ENCODE measurements around the gene MATCAP1. TPM values are rescaled to one million over a fixed set of nuclear protein-coding genes. Genes with fewer than 3 reads are reported as not detected.

MATCAP1 gene
- total RNA-seq, 8 experiments from 2014 or later = 13.9 to 93.4 (median 55.0) TPM

DNA sequence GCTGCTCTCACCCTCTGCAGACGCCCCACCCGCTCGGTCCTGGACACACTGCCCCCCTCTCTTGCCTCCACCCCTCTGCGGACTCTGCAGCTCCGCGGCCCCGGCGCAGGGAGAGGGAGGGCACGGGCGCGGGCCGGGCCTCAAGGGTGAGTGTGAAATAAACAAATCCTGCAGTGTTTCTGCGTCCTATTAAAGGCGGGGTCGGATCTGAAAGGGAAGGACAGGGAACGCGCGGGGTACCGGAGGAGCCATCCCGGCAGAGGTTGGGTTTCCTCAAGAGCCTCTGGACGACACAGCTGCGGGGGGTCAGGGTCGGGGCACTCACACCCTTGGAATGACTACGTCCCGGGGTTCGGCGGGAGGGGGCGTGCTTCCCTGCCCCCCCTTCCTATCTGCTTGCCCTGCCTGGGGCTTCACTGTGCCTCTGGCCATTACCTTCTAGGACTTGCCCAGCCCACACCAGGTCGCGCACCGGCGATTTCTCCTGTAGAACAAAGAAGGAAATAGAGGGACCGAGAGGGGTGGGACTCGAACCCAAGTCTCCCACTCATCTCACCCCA, 19.7 kb downstream of the MATCAP1 start:
- ATAC-seq (replicated peaks in 6 of 8) = peak in 7 of 8 experiments; percentile 0 to 62 (median 57)

DNA sequence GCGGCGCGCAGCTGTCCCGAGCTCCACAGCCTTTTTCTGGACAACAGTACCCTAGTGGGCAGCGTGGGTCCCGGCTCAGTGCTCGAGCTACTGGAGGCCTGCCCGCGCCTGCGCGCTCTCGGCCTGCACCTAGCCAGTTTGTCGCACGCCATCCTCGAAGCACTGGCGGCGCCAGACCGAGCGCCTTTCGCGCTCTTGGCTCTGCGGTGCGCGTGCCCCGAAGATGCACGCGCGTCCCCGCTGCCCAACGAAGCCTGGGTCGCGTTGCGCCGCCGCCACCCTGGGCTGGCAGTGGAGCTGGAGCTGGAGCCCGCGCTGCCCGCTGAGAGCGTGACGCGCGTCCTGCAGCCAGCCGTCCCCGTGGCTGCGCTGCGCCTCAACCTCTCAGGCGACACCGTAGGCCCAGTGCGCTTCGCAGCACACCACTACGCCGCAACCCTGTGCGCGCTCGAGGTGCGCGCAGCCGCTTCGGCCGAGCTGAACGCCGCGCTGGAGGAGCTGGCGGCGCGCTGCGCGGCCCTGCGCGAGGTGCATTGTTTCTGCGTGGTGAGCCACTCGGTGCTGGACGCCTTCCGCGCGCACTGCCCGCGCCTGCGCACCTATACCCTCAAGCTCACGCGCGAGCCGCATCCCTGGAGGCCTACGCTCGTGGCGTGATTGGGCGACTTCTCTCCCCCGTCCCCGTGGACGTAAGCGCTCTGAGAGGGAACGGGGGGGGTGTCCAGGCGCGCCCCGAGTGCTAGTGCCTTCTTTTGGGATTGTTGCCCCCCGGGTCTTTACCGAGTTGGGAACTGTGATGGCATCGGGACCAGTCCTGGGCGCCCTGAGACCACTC, 20.4 kb downstream of the MATCAP1 start:
- Histone ChIP-seq H3K4me3 (peak overlapping the region; percentile 35 to 47 (median 37)), H3K27ac (peak overlapping the region; percentile 81 to 88), H3K4me1 (replicated peaks in 1 of 2) (peaks cover 5 to 27% of the 10 kb centered on the region in 2 donors)
- 0 to 20% (median 3%) methylated on average over 1 to 24 of the region's 99 CpGs; no CpG with 5 or more reads in 5 of the 10 experiments for WGBS, 10 experiments
- in situ Hi-C loops (cut with MboI; ENCODE audit: low pct_unique_long_range_greater_than_20kb in 2 of 9, low sequenced_read_pairs in 9 of 9, unreplicated experiment in 9 of 9) = loop anchor here in 8 of 9 experiments (25.0 kb wide), 2 partner anchors 176 to 201 kb away; partner anchors contain the start of genes CES3 (in 7 of the 8) and CES4A (in 1 of the 8)
- ATAC-seq (replicated peaks in 6 of 8) = peak in 5 of 8 experiments; percentile 76 to 83 (median 78)

More for the DNA sequence above, 19.7 kb downstream of the MATCAP1 start:
- peaks cover 7 to 28% of the 10 kb centered on the region in 2 donors for H3K4me1 ChIP-seq (replicated peaks in 1 of 2)
- WGBS, 10 experiments = 4% methylated on average over 4 of the region's 34 CpGs; no CpG with 5 or more reads in 9 of the 10 experiments
- peak overlapping the region; percentile 81 to 88 for H3K27ac ChIP-seq
- in situ Hi-C loops (cut with MboI; ENCODE audit: low pct_unique_long_range_greater_than_20kb in 2 of 9, low sequenced_read_pairs in 9 of 9, unreplicated experiment in 9 of 9) = loop anchor here in 8 of 9 experiments (25.0 kb wide), 2 partner anchors 177 to 202 kb away; partner anchors contain the start of genes CES3 (in 7 of the 8) and CES4A (in 1 of the 8)
- peak overlapping the region; percentile 35 to 47 (median 37) for H3K4me3 ChIP-seq

DNA sequence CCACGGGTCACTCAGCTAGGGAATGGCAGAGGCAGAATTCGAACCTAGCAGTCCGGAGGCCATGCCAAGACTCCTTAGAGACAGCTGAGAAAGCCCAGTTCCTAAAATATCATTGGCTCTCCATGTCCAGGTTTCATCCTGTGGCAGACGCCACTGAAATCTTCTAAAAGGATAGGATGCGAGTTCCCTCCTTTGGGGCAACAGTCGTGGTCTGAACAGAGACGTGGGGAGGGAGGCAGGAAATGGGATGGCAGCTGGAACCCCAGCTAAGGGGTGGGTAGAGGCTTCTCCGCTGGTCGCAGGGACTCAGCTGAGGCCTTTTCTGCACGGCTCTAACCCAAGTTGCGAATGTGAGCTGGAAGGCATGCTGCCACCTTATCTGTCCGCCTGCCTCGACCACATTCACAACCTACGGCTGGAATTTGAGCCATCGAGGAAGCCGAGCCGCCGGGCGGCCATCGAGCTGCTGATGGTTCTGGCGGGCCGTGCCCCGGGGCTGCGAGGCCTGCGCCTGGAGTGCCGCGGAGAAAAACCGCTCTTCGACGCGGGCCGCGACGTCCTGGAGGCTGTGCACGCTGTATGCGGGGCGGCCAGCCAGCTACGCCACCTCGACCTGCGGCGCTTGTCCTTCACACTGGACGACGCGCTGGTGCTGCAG, 21.1 kb downstream of the MATCAP1 start:
- 0 to 100% (median 23%) methylated on average over 1 to 11 of the region's 44 CpGs; no CpG with 5 or more reads in 1 of the 10 experiments for WGBS, 10 experiments
- peaks cover 5 to 27% of the 10 kb centered on the region in 2 donors for H3K4me1 ChIP-seq (replicated peaks in 1 of 2)
- in situ Hi-C loops (cut with MboI; ENCODE audit: low pct_unique_long_range_greater_than_20kb in 2 of 9, low sequenced_read_pairs in 9 of 9, unreplicated experiment in 9 of 9) = loop anchor here in 8 of 9 experiments (25.0 kb wide), 2 partner anchors 175 to 200 kb away; partner anchors contain the start of genes CES3 (in 7 of the 8) and CES4A (in 1 of the 8)
- H3K4me3 ChIP-seq = peak overlapping the region; percentile 35 to 47 (median 37)
- no peak for ATAC-seq (replicated peaks in 6 of 8)
- H3K27ac ChIP-seq = peak overlapping the region; percentile 81 to 88

DNA sequence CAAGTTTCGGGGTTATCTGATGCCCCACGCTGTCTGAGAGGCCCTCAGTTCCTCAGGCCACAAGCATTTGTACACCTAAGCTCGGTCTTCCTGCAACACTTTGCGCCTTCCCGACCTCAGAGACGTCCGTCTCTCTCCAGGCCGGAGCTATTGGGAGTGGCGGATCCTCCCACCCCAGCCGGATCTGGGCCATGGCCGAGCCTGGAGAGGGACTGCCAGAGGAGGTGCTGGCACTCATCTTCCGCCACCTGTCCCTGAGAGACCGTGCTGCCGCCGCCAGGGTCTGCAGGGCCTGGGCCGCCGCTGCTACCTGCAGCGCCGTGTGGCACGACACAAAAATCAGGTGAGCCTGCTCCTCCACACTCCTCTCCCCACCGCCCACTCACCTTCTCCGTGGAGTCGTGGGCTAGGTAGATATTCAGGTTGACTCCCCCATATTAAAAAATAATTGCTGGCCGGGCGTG, 22.1 kb downstream of the MATCAP1 start:
- Histone ChIP-seq H3K4me1 (replicated peaks in 1 of 2) (peaks cover 5 to 27% of the 10 kb centered on the region in 2 donors), H3K27ac (no peak overlapping the region), H3K4me3 (no peak overlapping the region)
- ATAC-seq (replicated peaks in 6 of 8) = no peak
- in situ Hi-C loops (cut with MboI; ENCODE audit: low pct_unique_long_range_greater_than_20kb in 2 of 9, low sequenced_read_pairs in 9 of 9, unreplicated experiment in 9 of 9) = loop anchor here in 8 of 9 experiments (25.0 kb wide), 2 partner anchors 174 to 199 kb away; partner anchors contain the start of genes CES3 (in 7 of the 8) and CES4A (in 1 of the 8)
- 0 to 67% (median 30%) methylated on average over 1 to 16 of the region's 25 CpGs; no CpG with 5 or more reads in 3 of the 10 experiments for WGBS, 10 experiments

DNA sequence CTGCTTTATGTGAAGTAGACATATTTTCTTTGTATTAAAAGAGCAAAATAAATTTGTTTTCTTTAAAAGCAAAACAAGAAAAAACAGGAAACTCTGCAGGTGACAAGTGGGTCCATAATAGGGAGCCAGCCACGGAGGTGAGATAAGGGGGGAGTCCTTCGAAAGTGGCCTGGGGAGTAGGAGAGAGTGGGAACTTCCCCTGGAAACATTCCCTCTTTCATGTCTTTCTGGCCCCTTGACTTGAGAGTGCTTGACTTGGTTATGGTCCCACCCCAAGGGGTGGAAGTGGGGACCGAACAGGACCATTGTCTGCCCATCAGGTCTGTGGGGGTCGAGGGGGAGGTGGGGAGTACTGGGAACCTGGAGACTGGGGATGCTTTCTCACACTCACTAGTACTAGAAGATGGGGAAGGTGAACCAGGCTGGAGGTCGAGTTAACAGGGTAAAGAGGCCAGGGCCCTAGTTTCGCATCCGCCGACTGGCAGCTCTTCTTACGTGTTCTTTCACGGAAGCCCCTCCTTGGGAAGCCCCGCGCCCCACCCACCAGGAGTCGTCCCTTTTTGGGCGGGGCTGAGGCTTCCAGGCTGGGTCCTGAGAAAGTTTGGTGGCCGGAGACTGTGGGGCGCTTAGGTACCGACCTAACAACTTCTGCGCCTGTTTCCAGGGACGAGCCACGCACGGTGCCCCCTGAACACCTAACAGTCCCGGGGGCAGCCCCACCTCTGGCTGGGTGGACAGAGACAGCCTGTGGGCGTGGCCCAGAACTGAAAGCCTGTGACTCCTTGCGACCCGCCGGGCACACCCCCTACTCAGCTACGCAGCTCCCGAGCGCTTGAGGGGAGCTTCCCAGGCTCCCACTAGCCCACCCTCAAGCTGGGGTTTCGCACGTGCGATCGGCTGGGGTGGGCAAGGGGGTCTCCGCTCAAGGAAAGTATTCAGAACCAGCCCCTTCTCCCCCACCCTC, 24.8 kb downstream of the MATCAP1 start:
- Histone ChIP-seq H3K4me3 (peak overlapping the region; percentile 33 to 52 (median 43)), H3K4me1 (replicated peaks in 1 of 2) (peaks cover 0 to 26% of the 10 kb centered on the region in 2 donors), H3K27ac (no peak overlapping the region)
- in situ Hi-C loops (cut with MboI; ENCODE audit: low pct_unique_long_range_greater_than_20kb in 2 of 9, low sequenced_read_pairs in 9 of 9, unreplicated experiment in 9 of 9) = loop anchor here (10.0 to 25.0 kb wide), 3 partner anchors 172 to 204 kb away; partner anchors contain the start of genes CES3 (in 7 of the 9) and CES4A (in 1 of the 9)
- ATAC-seq (replicated peaks in 6 of 8) = peak in 3 of 8 experiments; percentile 4 to 17 (median 4)
- WGBS, 10 experiments = 0 to 83% (median 40%) methylated on average over 1 to 2 of the region's 34 CpGs; no CpG with 5 or more reads in 1 of the 10 experiments

DNA sequence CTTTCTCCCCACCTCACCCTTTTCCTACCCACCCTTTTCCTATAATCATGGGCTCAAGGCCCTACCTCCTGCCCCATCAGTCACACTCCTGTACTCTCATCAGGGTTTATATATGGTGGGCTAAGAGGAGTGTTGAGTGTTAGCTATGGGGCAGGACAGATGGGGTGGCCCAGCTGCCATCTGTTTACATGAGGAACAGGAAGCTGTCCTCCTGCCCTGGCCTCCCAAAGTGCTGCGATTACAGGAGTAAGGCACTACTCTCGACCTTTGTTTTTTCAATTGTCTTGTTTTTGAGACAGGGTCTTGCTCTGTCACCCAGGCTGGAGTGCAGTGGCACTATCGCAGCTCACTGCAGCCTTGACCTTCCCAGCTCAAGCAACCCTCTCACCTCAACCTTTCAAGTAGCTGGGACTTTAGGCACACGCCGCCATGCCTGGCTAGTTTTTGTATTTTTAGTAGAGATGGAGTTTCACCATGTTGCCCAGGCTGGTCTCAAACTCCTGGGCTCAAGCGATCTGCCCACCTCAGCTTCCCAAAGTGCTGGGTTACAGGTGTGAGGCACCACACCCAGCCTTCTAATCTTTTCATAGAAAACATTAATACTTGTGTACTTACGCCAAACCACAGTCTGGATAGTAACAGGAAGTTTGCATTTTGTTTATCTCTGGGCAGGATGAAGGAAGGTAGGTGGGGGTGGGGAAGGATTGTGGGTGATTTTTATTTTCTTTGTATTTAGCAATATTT, 25.7 kb downstream of the MATCAP1 start:
- H3K27ac ChIP-seq = no peak overlapping the region
- WGBS, 10 experiments = 27 to 91% (median 54%) methylated on average over 1 to 7 of the region's 7 CpGs
- no peak overlapping the region for H3K4me3 ChIP-seq
- peaks cover 0 to 23% of the 10 kb centered on the region in 2 donors for H3K4me1 ChIP-seq (replicated peaks in 1 of 2)
- in situ Hi-C loops (cut with MboI; ENCODE audit: low pct_unique_long_range_greater_than_20kb in 2 of 9, low sequenced_read_pairs in 9 of 9, unreplicated experiment in 9 of 9) = loop anchor here (10.0 to 25.0 kb wide), 3 partner anchors 171 to 203 kb away; partner anchors contain the start of genes CES3 (in 7 of the 9) and CES4A (in 1 of the 9)
- ATAC-seq (replicated peaks in 6 of 8) = no peak

DNA sequence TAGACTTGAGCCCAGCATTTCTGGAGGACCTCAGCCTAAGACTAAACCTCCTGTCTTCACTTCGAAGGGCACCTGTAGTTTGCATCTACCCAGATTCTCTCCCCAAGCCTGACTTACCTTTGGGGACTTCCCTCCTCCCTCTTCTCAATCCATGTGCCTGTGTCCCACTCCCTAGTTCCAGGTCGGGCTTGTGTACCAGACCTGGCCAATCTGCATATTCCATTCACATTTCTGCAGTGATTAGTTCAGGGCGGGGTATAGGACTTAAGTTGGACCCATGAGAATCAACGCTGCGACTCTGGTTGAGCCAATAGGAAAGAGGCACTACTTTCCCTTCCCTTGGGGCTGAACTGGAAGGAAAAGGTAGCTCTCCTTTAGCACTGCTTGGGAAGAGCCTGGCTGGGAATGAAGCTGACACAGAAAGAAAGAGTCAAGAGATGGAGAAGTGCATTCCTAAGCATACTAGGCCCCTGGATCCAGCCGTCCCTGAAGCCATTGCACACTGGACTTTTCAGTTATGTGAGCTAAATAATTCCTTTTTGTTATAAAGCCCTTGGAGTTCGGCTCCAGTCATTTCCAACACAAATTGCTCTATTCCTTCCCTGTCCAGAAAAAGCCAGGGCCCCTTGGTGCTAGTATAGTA, 26.5 kb downstream of the MATCAP1 start:
- WGBS, 10 experiments = 0 to 80% (median 28%) methylated on average over 1 to 7 of the region's 7 CpGs; no CpG with 5 or more reads in 1 of the 10 experiments
- H3K4me1 ChIP-seq (replicated peaks in 1 of 2) = peaks cover 0 to 16% of the 10 kb centered on the region in 2 donors
- ATAC-seq (replicated peaks in 6 of 8) = no peak
- H3K4me3 ChIP-seq = no peak overlapping the region
- in situ Hi-C loops (cut with MboI; ENCODE audit: low pct_unique_long_range_greater_than_20kb in 2 of 9, low sequenced_read_pairs in 9 of 9, unreplicated experiment in 9 of 9) = loop anchor here (10.0 to 25.0 kb wide), 3 partner anchors 170 to 202 kb away; partner anchors contain the start of genes CES3 (in 7 of the 9) and CES4A (in 1 of the 9)
- no peak overlapping the region for H3K27ac ChIP-seq

DNA sequence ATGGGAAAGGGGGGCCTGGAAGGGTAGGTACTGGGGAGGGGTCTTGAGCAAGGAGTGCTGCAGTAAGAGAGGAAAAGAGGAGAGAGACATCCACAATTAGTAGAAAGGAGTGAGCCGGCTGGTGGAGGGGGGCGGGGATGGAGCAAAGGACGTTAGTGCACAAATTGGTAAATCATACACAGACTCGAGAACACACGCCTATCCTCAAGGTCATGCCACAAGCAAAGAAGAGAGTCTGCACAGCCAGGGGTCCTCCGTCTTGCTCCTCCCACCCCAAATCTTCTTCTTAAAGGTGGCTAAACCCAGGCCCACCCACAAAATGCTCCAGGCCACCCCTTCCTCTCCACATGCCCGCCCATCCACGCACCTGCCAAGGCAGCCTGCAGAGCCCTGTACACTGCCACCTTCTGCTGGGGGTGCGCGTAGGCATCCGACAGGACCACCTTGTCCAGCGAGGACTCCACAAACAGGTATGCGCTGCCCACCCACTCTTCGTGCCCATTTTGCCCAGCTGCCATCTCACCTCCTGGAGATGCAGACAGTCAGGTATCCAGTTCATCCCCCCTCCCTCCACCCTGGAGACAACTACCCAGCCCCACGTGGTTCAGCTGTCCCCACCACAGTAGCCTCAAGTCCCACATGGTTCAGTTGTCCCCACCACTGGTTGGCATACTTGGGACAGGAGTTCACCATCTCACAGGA, 27.5 kb downstream of the MATCAP1 start:
- in situ Hi-C loops (cut with MboI; ENCODE audit: low pct_unique_long_range_greater_than_20kb in 2 of 9, low sequenced_read_pairs in 9 of 9, unreplicated experiment in 9 of 9) = loop anchor here (10.0 to 25.0 kb wide), 3 partner anchors 169 to 201 kb away; partner anchors contain the start of genes CES3 (in 7 of the 9) and CES4A (in 1 of the 9)
- no peak overlapping the region for H3K4me3 ChIP-seq
- WGBS, 10 experiments = 67 to 83% methylated on average over 2 of the region's 15 CpGs; no CpG with 5 or more reads in 8 of the 10 experiments
- no peak for ATAC-seq (replicated peaks in 6 of 8)
- H3K27ac ChIP-seq = no peak overlapping the region
- peaks cover 0 to 18% of the 10 kb centered on the region in 2 donors for H3K4me1 ChIP-seq (replicated peaks in 1 of 2)

DNA sequence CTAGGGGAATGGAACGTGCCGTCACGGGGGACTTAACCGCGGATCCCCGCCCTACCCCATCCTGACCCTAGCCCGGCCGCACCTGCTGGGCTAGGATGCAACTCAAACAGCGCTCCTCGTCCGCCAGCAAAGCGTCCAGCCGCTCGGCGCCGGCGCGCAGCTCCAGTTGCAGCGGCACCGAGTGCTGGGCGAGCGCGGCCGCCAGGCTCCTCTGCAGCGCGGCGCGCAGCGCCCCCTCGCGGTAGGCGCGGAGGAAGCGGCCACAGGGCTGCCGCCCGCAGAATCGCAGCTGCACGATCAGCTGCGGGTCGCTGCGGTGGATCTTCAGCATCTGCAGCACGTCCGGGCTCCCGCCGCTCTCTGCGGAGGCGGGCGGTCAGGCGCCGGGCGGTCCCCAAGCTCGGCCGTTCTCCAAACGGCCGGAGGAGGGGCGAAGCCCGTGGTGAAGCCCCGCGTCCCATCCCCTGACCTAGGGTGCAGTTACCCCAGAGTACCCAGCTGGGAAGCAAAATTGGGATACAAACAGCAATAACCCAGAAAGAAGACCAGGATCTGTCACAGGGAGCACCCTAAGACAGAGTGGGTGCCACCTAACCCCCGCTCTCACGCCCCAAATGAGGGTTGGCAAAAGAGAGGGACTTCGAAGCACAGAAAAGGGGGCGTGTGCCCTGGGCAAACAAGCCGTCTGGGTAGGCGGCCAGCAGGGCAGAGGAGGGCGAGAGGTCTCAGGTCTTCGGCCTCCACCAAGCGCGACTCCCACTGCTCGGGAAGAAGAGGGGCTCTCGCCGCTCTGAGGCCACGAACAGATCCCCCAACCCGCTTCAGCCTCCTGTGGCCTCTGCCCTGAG, 28.2 kb downstream of the MATCAP1 start:
- Histone ChIP-seq H3K27ac (no peak overlapping the region), H3K4me1 (replicated peaks in 1 of 2) (peaks cover 4 to 21% of the 10 kb centered on the region in 2 donors), H3K4me3 (peak overlapping the region; percentile 20 to 37 (median 26))
- 0 to 18% (median 8%) methylated on average over 3 to 14 of the region's 74 CpGs; no CpG with 5 or more reads in 6 of the 10 experiments for WGBS, 10 experiments
- ATAC-seq (replicated peaks in 6 of 8) = peak; percentile 23 to 82 (median 70)
- in situ Hi-C loops (cut with MboI; ENCODE audit: low pct_unique_long_range_greater_than_20kb in 2 of 9, low sequenced_read_pairs in 9 of 9, unreplicated experiment in 9 of 9) = loop anchor here (10.0 to 25.0 kb wide), 3 partner anchors 168 to 201 kb away; partner anchors contain the start of genes CES3 (in 7 of the 9) and CES4A (in 1 of the 9)
